ENCODE measurements around the gene UNC119B. TPM values are rescaled to one million over a fixed set of nuclear protein-coding genes. Genes with fewer than 3 reads are reported as not detected.
A peak's percentile ranks its signal among the peaks of the same experiment; 100 is the strongest.

Gene UNC119B
- total RNA-seq, 1 donor from 2014 or later = 15.1 TPM

DNA sequence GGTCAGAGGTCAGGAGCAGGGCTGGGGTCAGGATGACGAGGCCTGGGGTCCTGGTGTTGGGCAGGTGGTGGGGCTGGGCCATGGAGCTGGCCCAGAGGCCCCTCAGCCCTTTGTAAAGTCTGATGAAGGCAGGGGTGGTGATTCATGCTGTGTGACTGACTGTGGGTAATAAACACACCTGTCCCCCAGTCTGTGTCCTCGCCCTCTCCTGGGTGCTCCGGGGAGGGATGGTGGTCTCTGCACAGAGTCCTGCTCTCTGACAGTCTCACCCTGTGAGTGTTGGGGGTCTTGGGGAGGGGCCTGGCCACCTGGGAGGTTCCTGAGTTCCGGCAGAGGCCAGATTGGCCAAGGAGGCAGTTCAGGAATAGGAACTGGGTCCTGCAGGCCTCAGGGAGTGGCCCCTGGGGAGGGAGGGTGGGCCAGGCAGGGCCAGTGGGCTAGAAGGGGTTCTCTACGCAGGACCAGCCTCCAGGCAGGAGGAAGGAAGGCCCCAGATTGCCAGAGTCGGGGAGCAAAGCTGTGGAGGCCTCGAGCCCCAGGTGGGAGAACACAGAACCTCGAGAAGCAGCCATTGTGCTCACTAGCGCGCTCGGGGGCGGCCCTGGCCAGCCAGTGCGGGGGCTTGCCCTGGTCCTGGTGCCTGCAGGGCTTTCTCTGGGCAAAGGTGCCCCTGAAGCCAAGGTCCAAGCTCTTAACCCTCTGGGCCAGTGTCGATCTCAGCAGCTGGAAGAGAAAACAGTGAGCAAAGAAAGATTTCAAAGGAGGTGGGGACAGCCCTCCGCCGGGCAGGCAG is 29.8 kb downstream of the UNC119B start:
- no peak for DNase-seq

- no peak for DNase-seq
These were observed 30.6 kb downstream of the UNC119B start for GRCh38 chr12:120740871-120741270.

DNA sequence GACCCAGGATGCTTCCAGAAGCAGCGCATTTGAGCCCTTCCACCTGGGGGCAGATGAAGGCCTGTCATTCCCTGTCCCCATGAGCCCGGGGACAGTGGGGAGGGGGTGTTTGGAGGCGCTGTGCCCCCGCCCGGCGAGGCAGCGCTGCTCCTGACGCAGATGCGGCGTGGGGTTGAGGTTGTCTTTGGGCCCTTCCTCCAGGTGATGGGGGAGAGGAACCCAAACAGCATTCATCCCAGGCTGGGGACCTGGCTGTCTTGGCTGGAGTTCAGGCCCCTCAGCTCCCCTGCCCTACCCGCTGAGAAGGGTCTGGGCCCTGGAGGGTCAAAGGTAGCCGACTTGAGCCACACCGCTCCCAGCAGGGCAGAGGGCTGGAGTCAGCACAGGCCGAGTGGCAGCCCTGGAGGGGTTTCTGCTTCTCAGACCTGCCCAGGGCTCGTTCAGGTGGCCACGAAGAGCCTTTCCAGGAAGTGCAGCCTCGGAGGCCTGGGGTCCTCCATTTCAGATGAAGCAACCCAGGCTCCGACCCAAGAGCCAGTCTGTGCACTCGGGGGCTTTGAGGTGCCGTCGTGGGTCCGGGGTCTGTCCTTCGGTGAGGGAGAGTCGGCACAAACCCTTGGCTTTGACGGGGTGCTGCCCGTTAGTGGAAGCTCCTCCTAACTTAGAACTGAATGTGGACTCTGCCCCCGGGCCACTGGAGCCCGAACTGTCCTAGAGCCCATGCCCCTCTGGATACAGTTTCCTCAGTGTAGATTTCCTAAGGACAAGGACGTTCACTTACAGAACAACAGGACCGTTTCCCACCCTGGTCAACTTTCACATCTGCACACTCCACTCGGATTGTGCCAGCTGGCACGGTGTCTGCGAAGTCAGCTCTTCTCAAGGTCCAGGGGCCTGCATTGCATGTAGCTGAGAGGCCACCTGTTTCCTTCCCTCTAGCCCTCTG is 31.5 kb downstream of the UNC119B start:
- peak; percentile 93 for DNase-seq

GRCh38 chr12:120744922-120745493 is 34.8 kb downstream of the UNC119B start:
- DNase-seq = no peak

DNA sequence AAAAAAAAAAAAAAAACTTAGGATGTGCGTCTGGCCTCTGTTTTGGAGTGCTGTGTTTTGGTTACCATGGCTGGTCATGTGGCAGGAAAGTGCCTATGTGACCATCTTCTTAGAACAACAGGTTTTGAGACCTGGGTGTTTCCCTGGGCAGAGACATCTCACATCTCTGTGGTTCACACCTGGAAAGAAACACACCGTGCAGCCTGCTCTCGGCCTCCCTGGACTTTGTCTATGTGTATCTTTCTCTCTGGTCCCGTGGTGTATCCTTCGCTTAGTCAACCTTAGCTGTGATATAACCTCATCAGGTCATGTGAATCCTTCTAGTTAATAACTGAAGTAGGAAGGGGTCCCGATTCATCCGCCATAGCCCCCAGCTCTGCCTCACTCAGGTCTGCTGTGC is 38.0 kb downstream of the UNC119B start:
- no peak for DNase-seq

GRCh38 chr12:120749256-120749655 is 39.0 kb downstream of the UNC119B start:
- no peak for DNase-seq

- DNase-seq = no peak
These were observed 40.5 kb downstream of the UNC119B start for GRCh38 chr12:120750806-120751205.

GRCh38 chr12:120751389-120751788 is 41.1 kb downstream of the UNC119B start:
- DNase-seq = no peak

DNA sequence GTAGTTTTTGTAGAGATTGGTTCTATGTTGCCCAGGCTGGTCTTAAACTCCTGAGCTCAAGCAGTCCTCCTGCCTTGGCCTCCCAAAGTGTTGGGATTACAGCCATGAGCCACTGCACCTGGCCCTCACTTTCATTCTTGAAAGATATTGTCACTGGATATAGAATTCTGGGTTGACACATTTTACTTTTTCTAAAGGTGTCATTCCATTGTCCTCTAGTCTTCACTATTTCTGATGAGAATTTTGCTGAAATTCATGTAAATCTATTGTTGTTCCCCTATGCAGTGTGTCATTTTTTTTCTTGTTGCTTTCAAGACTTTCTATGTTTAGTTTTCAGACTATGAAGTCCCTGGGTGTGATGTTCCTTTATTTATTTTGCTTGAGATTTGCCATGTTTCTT is 44.5 kb downstream of the UNC119B start:
- DNase-seq = no peak

- no peak for DNase-seq
These were observed 45.0 kb downstream of the UNC119B start for GRCh38 chr12:120755269-120755668.

DNA sequence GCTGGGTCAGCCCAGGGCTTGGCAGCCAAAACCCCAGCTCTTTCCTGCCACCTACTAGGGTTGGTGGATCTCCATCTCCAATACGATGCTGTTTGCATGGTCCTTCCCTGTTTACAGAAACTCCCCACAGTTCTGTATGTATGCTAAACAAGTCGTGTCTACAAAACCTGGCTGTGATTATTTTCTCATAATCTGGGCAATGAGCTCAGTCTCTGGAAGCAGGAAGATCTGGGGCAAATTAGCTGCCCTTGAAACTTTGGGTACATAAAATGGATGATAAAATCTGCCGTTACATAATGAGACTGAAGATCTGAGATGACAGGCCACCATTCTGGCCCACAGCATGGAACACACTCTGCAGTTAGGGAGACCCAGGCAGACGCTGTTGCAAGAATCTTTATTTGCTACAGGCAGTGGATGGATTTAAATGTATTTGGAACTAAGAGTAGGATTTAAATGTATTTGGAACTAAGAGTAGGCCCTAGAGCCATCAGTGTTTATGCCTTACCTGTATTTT is 47.0 kb downstream of the UNC119B start:
- no peak for DNase-seq

DNA sequence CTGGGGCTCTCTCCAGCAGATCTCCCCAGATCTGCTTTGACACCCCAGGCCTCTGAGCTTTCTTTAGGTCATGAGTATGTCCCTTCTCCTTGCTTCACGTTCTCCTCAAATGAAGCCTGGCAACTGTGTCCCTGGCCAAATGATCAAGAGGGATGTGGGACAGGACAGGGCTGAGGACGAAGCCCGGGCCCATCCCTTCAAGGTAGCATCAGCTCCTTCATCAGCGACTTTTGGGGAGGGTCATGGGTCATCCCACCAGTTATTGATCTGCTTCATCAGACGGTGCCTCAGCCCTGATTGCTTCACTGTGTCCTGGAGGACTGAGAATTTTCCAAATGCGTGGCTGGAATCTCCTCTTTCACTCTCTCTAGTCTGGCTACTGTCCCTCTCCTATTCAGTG is 47.7 kb downstream of the UNC119B start:
- DNase-seq = no peak

GRCh38 chr12:120758798-120759590 is 48.7 kb downstream of the UNC119B start:
- DNase-seq = no peak

GRCh38 chr12:120759591-120760348 is 49.5 kb downstream of the UNC119B start:
- peak; percentile 25 for DNase-seq

DNA sequence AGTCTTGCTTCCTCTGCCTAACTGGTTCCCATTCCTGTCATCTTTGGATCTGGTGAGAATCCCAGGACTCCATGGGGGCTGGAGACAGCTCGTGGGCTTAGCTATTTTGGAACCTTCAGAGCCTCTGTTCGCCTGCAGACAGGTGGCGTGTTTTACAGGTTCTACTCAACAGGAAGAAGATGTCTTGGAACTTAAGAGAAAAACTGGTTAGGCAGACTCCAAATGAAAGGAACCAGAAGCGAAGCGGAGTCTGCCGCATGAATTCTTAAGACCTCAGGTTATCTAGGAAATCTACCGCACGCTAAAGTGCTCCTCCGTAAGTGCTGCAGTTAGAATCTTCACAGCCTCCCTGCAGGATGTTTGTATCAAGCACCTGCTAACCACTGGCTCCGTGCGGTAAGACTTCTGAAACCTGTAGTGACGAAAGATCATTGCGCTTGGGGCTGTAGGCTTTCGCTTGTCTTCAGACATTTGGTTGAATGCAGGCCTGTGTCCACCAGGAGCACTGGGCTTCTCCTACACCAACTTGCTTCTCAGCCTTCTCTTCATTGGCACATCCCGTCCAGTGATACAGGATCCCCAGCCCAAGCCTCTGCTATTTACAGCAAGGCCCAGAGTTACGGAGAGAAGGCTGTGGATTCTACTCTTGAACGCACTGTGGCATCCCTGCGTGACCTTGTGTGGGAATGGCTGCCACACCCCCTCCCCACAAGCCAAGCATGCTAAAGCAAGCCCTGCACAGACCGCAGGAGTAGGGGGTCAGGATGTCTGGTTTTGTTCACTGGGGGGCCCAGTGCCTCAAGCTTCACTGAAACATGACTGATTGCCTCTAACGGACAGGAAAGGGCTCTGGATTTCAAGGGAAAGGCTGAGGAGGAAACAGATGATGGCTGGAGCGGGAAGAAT is 50.3 kb downstream of the UNC119B start:
- peak; percentile 45 for DNase-seq

DNA sequence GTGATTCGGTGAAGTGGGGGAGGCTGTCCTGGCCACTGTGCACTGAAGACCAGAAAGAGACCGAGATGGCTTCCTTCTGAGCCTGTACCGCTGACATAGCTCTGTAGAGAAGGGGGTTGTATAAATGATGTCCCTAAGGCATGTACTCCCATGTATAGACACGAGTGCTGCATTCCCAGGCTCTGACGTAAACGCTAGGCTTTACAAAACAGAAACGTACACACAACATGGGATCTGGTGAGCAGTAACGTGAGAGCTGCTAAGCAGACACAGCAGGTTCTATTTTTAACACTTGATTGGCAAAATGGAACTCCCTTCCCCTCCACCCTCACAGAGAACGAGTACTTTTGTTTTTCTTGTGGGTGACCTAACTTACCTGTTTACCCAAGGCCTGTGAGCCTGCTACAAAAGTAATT is 51.3 kb downstream of the UNC119B start:
- DNase-seq = peak; percentile 95

DNA sequence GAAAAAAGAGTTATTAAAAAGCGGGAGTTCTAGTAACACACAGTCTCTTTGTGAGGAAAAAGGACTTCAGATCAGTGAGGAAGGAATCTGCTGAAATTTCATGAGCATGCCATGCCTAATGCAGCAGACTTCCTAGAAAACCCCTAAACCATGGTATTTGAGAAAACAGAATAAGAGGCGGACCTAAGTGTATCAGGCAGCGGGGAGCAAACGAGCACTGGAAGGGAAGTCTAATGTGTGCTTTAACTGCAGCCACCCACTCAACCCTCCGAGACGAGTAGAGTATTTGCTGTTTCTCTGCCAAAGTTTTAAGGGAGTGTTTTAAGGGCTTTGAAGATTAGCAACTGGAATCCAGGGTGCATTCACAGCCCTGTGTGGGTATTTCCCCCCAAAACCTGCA is 51.8 kb downstream of the UNC119B start:
- DNase-seq = peak; percentile 52

DNA sequence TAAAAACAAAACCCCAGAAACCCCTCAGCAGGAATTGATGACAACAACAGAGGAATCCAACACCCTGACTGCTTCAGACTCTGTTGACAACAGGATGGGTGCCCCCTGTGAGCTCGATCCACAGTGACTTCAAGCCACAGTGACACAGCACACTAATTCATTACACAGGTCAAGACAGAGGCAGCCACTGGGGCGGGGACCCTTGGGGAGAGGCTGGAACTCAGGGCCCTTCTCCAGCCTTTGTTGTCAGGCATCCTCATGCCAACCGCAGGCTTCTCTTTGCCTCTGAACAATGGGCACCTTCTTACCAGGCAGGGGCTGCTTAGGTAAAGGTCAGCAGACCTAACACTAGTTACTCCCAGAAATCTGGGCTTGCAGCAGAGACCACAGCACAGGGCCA is 53.0 kb downstream of the UNC119B start:
- no peak for DNase-seq

DNA sequence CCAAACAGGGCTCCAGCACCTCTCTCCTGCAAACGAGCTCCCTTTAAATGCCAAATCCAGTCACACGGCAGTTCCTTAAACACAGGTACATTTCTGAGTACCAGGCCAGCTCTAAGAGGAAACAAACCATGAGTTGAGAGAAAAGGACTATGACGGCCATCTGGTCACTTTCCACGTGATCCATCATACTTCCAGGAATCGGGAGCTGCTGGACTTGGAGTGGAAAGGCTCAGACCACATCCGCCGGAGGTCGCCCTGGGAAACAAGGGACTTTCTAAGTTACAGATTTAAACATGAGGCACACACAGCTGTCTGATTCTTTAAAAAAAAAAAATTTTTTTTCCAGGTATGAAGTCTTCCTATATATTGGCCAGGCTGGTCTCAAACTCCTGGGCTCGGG is 54.6 kb downstream of the UNC119B start:
- no peak for DNase-seq

DNA sequence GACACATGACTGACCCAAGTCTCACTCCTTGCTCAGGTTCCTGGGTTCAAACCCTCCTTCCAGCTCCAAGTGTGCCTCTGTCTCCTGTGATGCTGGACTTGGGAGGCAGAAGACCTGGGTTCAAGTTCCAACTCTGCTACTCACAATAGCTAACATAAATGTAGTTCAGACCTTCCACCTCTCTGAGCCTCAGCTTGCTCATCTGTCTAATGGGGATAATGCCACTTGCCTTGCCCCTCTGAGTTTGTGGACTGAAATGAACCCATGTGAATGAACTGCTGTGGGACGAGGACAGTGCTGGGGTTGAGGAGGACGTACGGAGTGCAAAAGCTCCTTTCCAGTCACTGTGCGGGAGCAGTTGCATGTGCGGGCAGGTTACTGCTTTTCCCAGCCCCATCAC is 56.3 kb downstream of the UNC119B start:
- DNase-seq = no peak

All from tongue (tissue), 2 donors.